Adrenal gland (tissue), 5 donors: Measurements from ENCODE around the gene ZNF618.

ENCODE experiments used
- CTCF ChIP-seq, 6 experiments: fragments of 450-650 bp in 4 of 6; fragments of 200-600 bp in 2 of 6; sonication (generic) in 1 of 6; IDR thresholded peaks; 1 replicate in 5 of 6; 2 replicates in 1 of 6; pipeline versions ENCODE4 v1.5.1 to v1.8.0; 2016 to 2021; ENCODE audit warnings: antibody characterized with exemption in 6 of 6, mild to moderate bottlenecking in 2 of 6, moderate library complexity in 1 of 6
- POLR2A ChIP-seq, 2 donors: fragments of 450-650 bp; IDR thresholded peaks; one replicate each; pipeline ENCODE4 v1.6.1; 2017; ENCODE audit warnings: antibody characterized with exemption in 2 of 2, mild to moderate bottlenecking in 2 of 2, moderate library complexity in 1 of 2
- donor health status: DM: no; HTN: no; CAD: no.

- TF ChIP-seq POLR2A (IDR thresholded peaks at IDR 0.05) = no peak
- no peak for TF ChIP-seq CTCF (IDR thresholded peaks at IDR 0.05)
These were observed 77.4 kb downstream of the ZNF618 start for GRCh38 chr9:113953531-113953930.
